HEK293T (cell line): Measurements from ENCODE around the gene ATXN2L.
A peak's percentile ranks its signal among the peaks of the same experiment; 100 is the strongest.

ENCODE experiments used
- CTCF ChIA-PET: fragments of 350-600 bp; formaldehyde crosslinking; extraction: SDS; loops from one replicate; lab custom pipeline; 2021; ENCODE audit warnings: antibody characterized with exemption, inconsistent platforms; lab: Yijun Ruan, JAX
- POLR2A ChIA-PET: fragments of 350-600 bp; formaldehyde crosslinking; extraction: SDS; loops from one replicate; lab custom pipeline; 2020; ENCODE audit warnings: antibody characterized with exemption, inconsistent platforms; lab: Yijun Ruan, JAX
- DNase-seq: peaks from one replicate; pipeline ENCODE4 v3.0.0; 2012; ENCODE audit warnings: mixed read lengths; ENCODE audit errors: extremely low spot score
- ARNT ChIP-seq: fragments of 450-650 bp; IDR thresholded peaks from 2 replicates; pipeline ENCODE4 v1.6.1; 2017; ENCODE audit warnings: mild to moderate bottlenecking
- BHLHE40 ChIP-seq: fragments of 450-650 bp; IDR thresholded peaks from 2 replicates; pipeline ENCODE4 v1.6.1; 2016; ENCODE audit warnings: mild to moderate bottlenecking, moderate library complexity, borderline replicate concordance
- CTBP1 ChIP-seq: fragments of 450-650 bp; IDR thresholded peaks from 2 replicates; pipeline ENCODE4 v1.6.1; 2016; ENCODE audit warnings: borderline replicate concordance
- ELF4 ChIP-seq: fragments of 450-650 bp; IDR thresholded peaks from 2 replicates; pipeline ENCODE4 v1.6.1; 2017; ENCODE audit warnings: antibody characterized with exemption
- FOXA1 ChIP-seq: fragments of 450-650 bp; IDR thresholded peaks from 2 replicates; pipeline ENCODE4 v1.6.1; 2016; ENCODE audit warnings: mild to moderate bottlenecking
- FOXK2 ChIP-seq: fragments of 450-650 bp; IDR thresholded peaks from 2 replicates; pipeline ENCODE4 v1.6.1; 2016; ENCODE audit warnings: mild to moderate bottlenecking
- FOXM1 ChIP-seq: fragments of 450-650 bp; IDR thresholded peaks from 2 replicates; pipeline ENCODE4 v1.6.1; 2017; ENCODE audit warnings: mild to moderate bottlenecking, borderline replicate concordance
- HDGF ChIP-seq: fragments of 450-650 bp; IDR thresholded peaks from 2 replicates; pipeline ENCODE4 v1.6.1; 2017; ENCODE audit warnings: antibody characterized with exemption, borderline replicate concordance
- L3MBTL2 ChIP-seq: fragments of 450-650 bp; conservative IDR thresholded peaks from 2 replicates; pipeline ENCODE4 v1.6.1; 2016; ENCODE audit warnings: mild to moderate bottlenecking
- LEF1 ChIP-seq: fragments of 450-650 bp; IDR thresholded peaks from 2 replicates; pipeline ENCODE4 v1.6.1; 2017; ENCODE audit warnings: mild to moderate bottlenecking, borderline replicate concordance
- NFRKB ChIP-seq: fragments of 450-650 bp; IDR thresholded peaks from 2 replicates; pipeline ENCODE4 v1.6.1; 2016; ENCODE audit warnings: mild to moderate bottlenecking, moderate library complexity
- PKNOX1 ChIP-seq: fragments of 450-650 bp; IDR thresholded peaks from 2 replicates; pipeline ENCODE4 v1.6.1; 2016
- SP1 ChIP-seq: fragments of 450-650 bp; IDR thresholded peaks from 2 replicates; pipeline ENCODE4 v1.6.1; 2017
- SUZ12 ChIP-seq: fragments of 450-650 bp; IDR thresholded peaks from 2 replicates; pipeline ENCODE4 v1.6.1; 2016; ENCODE audit warnings: mild to moderate bottlenecking
- TARDBP ChIP-seq: fragments of 450-650 bp; IDR thresholded peaks from 2 replicates; pipeline ENCODE4 v1.6.1; 2016
- ZNF384 ChIP-seq: fragments of 450-650 bp; IDR thresholded peaks from 2 replicates; pipeline ENCODE4 v1.6.1; 2016

Gene ATXN2L

GRCh38 chr16:28821874-28822519 is 802 bp upstream of the ATXN2L start:
- CTCF ChIA-PET = no interaction called here
- no peak for DNase-seq
- TF ChIP-seq CTBP1 (no peak), ELF4 (0 out of 2 replicates have a peak, but pooled peaks have one; percentile 8), L3MBTL2 (no peak), NFRKB (no peak)
- POLR2A ChIA-PET = interaction anchor here (0.6 to 4.7 kb wide), 19 partner anchors 9 to 129 kb away, joined by 3 to 54 read pairs (median 5); partner anchors contain the start of genes NFATC2IP, SH2B1 and TUFM

- ChIA-PET CTCF (interaction anchor here (1.4 kb wide), 1 partner anchor 122 kb away, joined by 3 read pairs; no protein-coding TSS in a partner anchor), POLR2A (interaction anchor here (0.6 to 4.7 kb wide), 19 partner anchors 9 to 127 kb away, joined by 3 to 54 read pairs (median 6); partner anchors contain the start of genes NFATC2IP, SH2B1 and TUFM)
- DNase-seq = no peak
- TF ChIP-seq HDGF (no peak), LEF1 (no peak), CTBP1 (no peak), ARNT (no peak), SP1 (no peak), NFRKB (no peak), TARDBP (no peak), FOXK2 (no peak), BHLHE40 (no peak), ELF4 (no peak), PKNOX1 (no peak), FOXA1 (no peak), FOXM1 (no peak)
Measured at GRCh38 chr16:28823291-28823872, 583 bp downstream of the ATXN2L start.

- ChIA-PET POLR2A (interaction anchor here (0.6 to 4.7 kb wide), 13 partner anchors 8 to 121 kb away, joined by 3 to 54 read pairs (median 7); partner anchors contain the start of genes SH2B1 and TUFM), CTCF (interaction anchor here (1.4 kb wide), 1 partner anchor 121 kb away, joined by 3 read pairs; no protein-coding TSS in a partner anchor)
- peak; percentile 93 for DNase-seq
- TF ChIP-seq FOXM1 (no peak; the same call in 1 of the 2 replicates), FOXA1 (no peak), LEF1 (no peak), NFRKB (no peak), HDGF (no peak), ZNF384 (no peak), PKNOX1 (no peak), CTBP1 (no peak), BHLHE40 (no peak), L3MBTL2 (no peak), ELF4 (no peak), SUZ12 (no peak), TARDBP (no peak), SP1 (no peak), FOXK2 (no peak), ARNT (no peak)
Measured at GRCh38 chr16:28823873-28824716, 1.3 kb downstream of the ATXN2L start.

- DNase-seq = no peak
- ChIA-PET CTCF (interaction anchor here (1.4 kb wide), 1 partner anchor 120 kb away, joined by 3 read pairs; no protein-coding TSS in a partner anchor), POLR2A (interaction anchor here (0.6 to 4.7 kb wide), 4 partner anchors 12 to 121 kb away, joined by 3 to 54 read pairs (median 29); partner anchors contain the start of genes SH2B1 and TUFM)
- no peak for TF ChIP-seq FOXK2
- TF ChIP-seq PKNOX1 = no peak
- no peak for TF ChIP-seq SUZ12
- TF ChIP-seq FOXA1 = no peak
- TF ChIP-seq LEF1 = no peak
- TF ChIP-seq FOXM1 = no peak
- no peak for TF ChIP-seq ARNT
- TF ChIP-seq CTBP1 = no peak
- no peak for TF ChIP-seq SP1
- no peak for TF ChIP-seq TARDBP
- no peak for TF ChIP-seq ZNF384
Measured at GRCh38 chr16:28824717-28824973, 1.8 kb downstream of the ATXN2L start.

GRCh38 chr16:28826141-28826540 is 3.3 kb downstream of the ATXN2L start:
- ChIA-PET POLR2A (no interaction called here), CTCF (no interaction called here)
- TF ChIP-seq SUZ12 (no peak), L3MBTL2 (no peak), LEF1 (no peak), SP1 (no peak), PKNOX1 (no peak), ZNF384 (no peak), TARDBP (no peak)
- DNase-seq = no peak
